IMR-90 (cell line): ENCODE data around the gene VPS18.

Experiments
- CEBPB ChIP-seq: IDR thresholded peaks from 2 replicates; pipeline ENCODE4 v1.6.1; 2012; ENCODE audit warnings: low read depth, low read length, improper control_type of control experiment
- CTCF ChIP-seq: conservative IDR thresholded peaks from 2 replicates; pipeline ENCODE4 v1.5.1; 2012; ENCODE audit warnings: mild to moderate bottlenecking, low read depth, low read length, improper control_type of control experiment
- FOS ChIP-seq: fragments of 150-350 bp; IDR thresholded peaks from 2 replicates; pipeline ENCODE4 v1.6.1; 2016; ENCODE audit warnings: low read depth, low read length
- MXI1 ChIP-seq: IDR thresholded peaks from 2 replicates; pipeline ENCODE4 v1.6.1; 2012; ENCODE audit warnings: low read depth, mild to moderate bottlenecking, low read length, moderate library complexity, borderline replicate concordance
- POLR2A ChIP-seq: IDR thresholded peaks from 2 replicates; pipeline ENCODE4 v1.6.1; 2012; ENCODE audit warnings: mild to moderate bottlenecking, low read depth, low read length
- RCOR1 ChIP-seq: IDR thresholded peaks from 2 replicates; pipeline ENCODE4 v1.6.1; 2012; ENCODE audit warnings: mild to moderate bottlenecking, low read length, improper control_type of control experiment; ENCODE audit not compliant: insufficient replicate concordance
- USF2 ChIP-seq: fragments of 150-350 bp; IDR thresholded peaks from 2 replicates; pipeline ENCODE4 v1.6.1; 2017; ENCODE audit warnings: mild to moderate bottlenecking, antibody characterized with exemption, low read length, low read depth

GRCh38 chr15:40948706-40949473 is 54.6 kb downstream of the VPS18 start:
- TF ChIP-seq CTCF (no peak), POLR2A (no peak), FOS (no peak), MXI1 (no peak), USF2 (no peak), RCOR1 (no peak), CEBPB (no peak)
